ENCODE measurements around the gene SIGMAR1. TPM values are rescaled to one million over a fixed set of nuclear protein-coding genes. Genes with fewer than 3 reads are reported as not detected.

Gene SIGMAR1
- total and polyA plus RNA-seq, 2 of the 8 experiments (the other 6 are each of a cell fraction or from before 2014, with no cell fraction given), result 84.2 to 134 TPM

DNA sequence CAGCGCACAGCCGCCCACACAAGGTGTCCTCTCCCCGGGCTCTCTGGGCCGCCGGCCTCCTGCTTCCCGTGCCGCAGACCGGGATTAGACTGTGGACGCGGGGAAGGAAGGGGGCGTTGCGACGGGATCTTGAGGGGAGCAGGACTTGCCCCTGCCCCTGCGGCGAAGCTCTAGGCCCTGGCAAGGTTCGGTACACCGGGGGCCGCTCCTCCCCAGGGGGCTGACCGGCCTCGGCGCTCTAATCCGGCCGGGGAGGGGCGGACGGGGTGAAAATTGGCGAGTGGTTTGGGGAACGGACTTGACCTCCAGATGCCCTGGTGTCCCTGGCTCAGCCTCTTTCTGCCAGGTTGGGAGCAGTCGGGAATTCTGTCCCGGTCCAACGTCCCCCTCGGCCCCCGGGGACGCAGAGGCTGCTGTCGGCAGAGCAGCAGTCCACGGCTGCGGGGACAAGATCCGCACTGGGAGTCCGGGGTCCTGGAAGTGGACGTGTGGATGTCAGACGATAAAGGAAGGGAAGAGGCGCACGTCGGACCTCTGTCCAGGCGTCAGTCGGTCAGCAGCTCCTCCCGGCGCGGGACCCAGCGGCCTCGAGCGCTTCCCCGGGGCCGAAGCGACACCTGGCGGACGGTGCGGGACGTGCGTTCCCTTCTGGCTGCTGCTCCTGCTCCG, 46.2 kb downstream of the SIGMAR1 start (continued):
- TF ChIP-seq FOSL1 (IDR thresholded peaks at IDR 0.05; ENCODE audit: insufficient read depth, low read depth, low read length), result no peak
- TF ChIP-seq SIN3A (conservative IDR thresholded peaks at IDR 0.05 in 1 of 2, IDR thresholded peaks at IDR 0.05 in 1 of 2; ENCODE audit: low read depth in 1 of 2, low read length in 2 of 2), result 0 out of 4 replicates have a peak, but pooled peaks of 1 of the 2 experiments have one; percentile 37
- TF ChIP-seq KDM5A (IDR thresholded peaks at IDR 0.05; ENCODE audit: low read length), result no peak
- TF ChIP-seq ZNF274 (IDR thresholded peaks at IDR 0.05; ENCODE audit: borderline replicate concordance, extremely low read depth, low read length), result no peak
- TF ChIP-seq CBX8 (IDR thresholded peaks at IDR 0.05; ENCODE audit: borderline replicate concordance, low read depth, low read length), result no peak
- TF ChIP-seq, protein P1, sequence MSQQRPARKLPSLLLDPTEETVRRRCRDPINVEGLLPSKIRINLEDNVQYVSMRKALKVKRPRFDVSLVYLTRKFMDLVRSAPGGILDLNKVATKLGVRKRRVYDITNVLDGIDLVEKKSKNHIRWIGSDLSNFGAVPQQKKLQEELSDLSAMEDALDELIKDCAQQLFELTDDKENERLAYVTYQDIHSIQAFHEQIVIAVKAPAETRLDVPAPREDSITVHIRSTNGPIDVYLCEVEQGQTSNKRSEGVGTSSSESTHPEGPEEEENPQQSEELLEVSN (IDR thresholded peaks at IDR 0.05), result 0 out of 2 replicates have a peak, but pooled peaks have one; percentile 24
- TF ChIP-seq CHD2 (IDR thresholded peaks at IDR 0.05; ENCODE audit: low read length), result no peak
- TF ChIP-seq RAD21 (IDR thresholded peaks at IDR 0.05 in 1 of 2, conservative IDR thresholded peaks at IDR 0.05 in 1 of 2; ENCODE audit: low read depth in 2 of 2, low read length in 2 of 2), result peak; percentile 91 to 93
- TF ChIP-seq SUZ12 (IDR thresholded peaks at IDR 0.05; ENCODE audit: low read length), result peak; percentile 33
- TF ChIP-seq POLR2AphosphoS5 (IDR thresholded peaks at IDR 0.05; ENCODE audit: low read depth, low read length), result no peak
- TF ChIP-seq, protein P2, sequence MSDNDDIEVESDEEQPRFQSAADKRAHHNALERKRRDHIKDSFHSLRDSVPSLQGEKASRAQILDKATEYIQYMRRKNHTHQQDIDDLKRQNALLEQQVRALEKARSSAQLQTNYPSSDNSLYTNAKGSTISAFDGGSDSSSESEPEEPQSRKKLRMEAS (IDR thresholded peaks at IDR 0.05), result peak; percentile 52
- TF ChIP-seq SRF (IDR thresholded peaks at IDR 0.05; ENCODE audit: low read depth, low read length), result no peak
- TF ChIP-seq, protein P3, sequence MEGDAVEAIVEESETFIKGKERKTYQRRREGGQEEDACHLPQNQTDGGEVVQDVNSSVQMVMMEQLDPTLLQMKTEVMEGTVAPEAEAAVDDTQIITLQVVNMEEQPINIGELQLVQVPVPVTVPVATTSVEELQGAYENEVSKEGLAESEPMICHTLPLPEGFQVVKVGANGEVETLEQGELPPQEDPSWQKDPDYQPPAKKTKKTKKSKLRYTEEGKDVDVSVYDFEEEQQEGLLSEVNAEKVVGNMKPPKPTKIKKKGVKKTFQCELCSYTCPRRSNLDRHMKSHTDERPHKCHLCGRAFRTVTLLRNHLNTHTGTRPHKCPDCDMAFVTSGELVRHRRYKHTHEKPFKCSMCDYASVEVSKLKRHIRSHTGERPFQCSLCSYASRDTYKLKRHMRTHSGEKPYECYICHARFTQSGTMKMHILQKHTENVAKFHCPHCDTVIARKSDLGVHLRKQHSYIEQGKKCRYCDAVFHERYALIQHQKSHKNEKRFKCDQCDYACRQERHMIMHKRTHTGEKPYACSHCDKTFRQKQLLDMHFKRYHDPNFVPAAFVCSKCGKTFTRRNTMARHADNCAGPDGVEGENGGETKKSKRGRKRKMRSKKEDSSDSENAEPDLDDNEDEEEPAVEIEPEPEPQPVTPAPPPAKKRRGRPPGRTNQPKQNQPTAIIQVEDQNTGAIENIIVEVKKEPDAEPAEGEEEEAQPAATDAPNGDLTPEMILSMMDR (IDR thresholded peaks at IDR 0.05; ENCODE audit: control extremely low read depth in 1 of 3, insufficient read depth in 1 of 3, low read depth in 1 of 3, low read length in 3 of 3), result peak; percentile 92 to 98 (median 96)
- TF ChIP-seq RBBP5 (IDR thresholded peaks at IDR 0.05; ENCODE audit: borderline replicate concordance, low read depth, low read length), result 0 out of 2 replicates have a peak, but pooled peaks have one; percentile 19
- no peak for TF ChIP-seq SP1 (IDR thresholded peaks at IDR 0.05; ENCODE audit: low read depth, low read length)
- TF ChIP-seq, protein P4, sequence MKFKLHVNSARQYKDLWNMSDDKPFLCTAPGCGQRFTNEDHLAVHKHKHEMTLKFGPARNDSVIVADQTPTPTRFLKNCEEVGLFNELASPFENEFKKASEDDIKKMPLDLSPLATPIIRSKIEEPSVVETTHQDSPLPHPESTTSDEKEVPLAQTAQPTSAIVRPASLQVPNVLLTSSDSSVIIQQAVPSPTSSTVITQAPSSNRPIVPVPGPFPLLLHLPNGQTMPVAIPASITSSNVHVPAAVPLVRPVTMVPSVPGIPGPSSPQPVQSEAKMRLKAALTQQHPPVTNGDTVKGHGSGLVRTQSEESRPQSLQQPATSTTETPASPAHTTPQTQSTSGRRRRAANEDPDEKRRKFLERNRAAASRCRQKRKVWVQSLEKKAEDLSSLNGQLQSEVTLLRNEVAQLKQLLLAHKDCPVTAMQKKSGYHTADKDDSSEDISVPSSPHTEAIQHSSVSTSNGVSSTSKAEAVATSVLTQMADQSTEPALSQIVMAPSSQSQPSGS (IDR thresholded peaks at IDR 0.05; ENCODE audit: low read length), result no peak
- peak; percentile 58 for TF ChIP-seq CTBP2 (IDR thresholded peaks at IDR 0.05; ENCODE audit: borderline replicate concordance, insufficient read depth, insufficient read length, low read length)
- peak; percentile 72 for TF ChIP-seq EZH2 (IDR thresholded peaks at IDR 0.05; ENCODE audit: low read depth, low read length, severe bottlenecking)
